ENCODE measurements around the gene ZKSCAN2.

The ZKSCAN2 gene

GRCh38 chr16:25224731-25225319 lies 32.8 kb downstream of the ZKSCAN2 start:
- DNase-seq (ENCODE audit: low read depth in 3 of 3), result no peak

DNA sequence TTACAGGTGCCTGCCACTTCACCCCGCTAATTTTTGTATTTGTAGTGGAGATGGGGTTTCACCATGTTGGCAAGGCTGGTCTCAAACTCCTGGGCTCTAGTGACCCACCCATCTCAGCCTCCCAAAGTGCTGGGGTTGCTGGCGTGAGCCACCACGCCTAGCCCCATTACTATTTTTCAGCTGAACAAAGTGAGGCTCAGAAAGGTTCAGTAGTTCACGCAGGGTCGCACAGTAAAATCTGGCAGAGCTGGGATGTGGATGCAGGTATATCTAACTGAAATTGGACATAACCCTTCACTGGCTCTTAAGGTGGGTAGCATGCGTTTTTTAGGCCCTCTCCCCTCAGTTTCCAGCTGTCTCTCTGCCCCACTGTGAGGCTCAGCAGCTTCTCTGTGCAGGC lies 33.7 kb downstream of the ZKSCAN2 start:
- no peak for DNase-seq (ENCODE audit: low read depth in 3 of 3)

DNA sequence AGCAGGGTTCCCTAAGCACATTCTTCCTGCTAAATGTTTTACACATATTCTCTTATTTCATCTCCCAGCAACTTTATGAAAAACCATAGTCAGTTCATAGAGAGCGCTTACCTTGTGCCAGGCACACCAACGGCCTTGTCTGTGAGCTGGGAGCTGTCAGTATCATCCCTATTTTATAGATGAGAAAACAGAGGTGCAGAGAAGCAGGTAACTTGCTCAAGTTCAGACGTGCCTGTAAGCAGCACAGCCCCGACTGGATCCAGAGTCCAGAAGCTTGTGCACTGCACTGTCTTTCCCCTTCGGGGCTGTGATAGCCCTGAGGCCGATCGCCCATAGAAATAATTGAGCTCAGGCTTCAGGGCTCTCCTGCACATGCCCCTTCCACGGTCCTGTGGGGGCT lies 34.7 kb downstream of the ZKSCAN2 start:
- DNase-seq (ENCODE audit: low read depth in 3 of 3), result no peak

DNA sequence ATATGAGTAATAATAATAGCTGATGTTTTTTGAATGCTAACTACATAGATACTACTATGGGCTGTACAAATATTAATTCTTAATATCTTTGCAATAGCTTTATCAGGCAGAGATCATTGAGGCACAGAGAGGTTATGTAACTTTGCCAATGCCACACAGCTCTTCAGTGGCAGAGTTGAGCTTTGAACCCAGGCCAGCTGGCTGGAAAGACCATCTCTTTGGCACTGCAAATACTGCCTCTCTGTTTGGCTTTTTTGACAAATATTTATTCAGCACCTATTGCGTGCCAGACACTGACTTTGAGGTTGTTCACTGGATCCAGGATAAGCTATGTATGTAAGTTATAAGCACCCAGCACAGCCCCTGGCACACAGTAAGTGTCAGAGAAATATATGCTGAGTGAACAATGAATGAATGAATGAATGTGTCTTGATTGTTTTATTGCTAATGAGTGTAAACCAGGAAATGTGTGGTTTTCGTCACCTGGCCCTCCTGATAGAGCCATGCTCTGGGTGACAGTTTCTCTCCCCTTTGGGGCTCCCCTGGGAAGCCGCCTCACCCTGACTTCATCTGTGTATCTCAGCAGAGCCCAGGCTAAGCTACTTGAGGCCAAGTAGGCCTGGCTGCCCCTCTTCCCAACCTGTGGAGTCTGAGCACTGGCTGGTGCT lies 38.4 kb downstream of the ZKSCAN2 start:
- DNase-seq (ENCODE audit: low read depth in 3 of 3), result no peak

- DNase-seq (ENCODE audit: low read depth in 3 of 3), result no peak
Observed at GRCh38 chr16:25217921-25218320, 39.7 kb downstream of the ZKSCAN2 start.

DNA sequence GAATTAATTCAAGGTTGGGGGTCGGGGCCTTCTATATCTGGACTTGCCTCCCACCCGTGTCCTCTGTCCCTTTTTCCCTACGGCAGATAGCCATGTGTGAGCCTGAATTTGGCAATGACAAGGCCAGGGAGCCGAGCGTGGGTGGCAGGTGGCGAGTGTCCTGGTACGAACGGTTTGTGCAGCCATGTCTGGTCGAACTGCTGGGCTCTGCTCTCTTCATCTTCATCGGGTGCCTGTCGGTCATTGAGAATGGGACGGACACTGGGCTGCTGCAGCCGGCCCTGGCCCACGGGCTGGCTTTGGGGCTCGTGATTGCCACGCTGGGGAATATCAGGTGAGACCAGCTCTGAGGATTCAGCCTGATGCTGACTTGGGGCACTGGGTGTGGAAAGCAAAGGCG lies 40.5 kb downstream of the ZKSCAN2 start:
- no peak for DNase-seq (ENCODE audit: low read depth in 3 of 3)

GRCh38 chr16:25213709-25214397 lies 43.8 kb downstream of the ZKSCAN2 start:
- no peak for DNase-seq (ENCODE audit: low read depth in 3 of 3)

DNA sequence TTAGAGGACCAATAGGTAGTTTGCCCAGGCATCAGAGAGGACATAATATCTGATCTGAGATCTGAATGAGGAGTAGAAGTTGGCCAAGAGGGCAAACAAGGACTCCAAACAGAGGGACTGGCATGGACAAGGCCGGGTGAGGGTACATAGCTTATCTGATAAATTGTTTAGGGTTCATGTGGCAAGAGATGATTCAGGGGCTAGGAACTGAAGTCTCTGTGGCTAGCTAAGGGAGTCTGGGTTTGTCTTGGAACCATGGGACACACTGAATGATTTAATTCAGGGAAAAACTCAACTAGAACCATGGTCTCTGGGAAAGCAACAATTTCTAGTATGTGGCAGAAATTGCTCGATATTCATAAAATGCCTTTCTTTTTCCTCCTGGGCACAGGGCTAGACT lies 45.0 kb downstream of the ZKSCAN2 start:
- no peak for DNase-seq (ENCODE audit: low read depth in 3 of 3)

DNA sequence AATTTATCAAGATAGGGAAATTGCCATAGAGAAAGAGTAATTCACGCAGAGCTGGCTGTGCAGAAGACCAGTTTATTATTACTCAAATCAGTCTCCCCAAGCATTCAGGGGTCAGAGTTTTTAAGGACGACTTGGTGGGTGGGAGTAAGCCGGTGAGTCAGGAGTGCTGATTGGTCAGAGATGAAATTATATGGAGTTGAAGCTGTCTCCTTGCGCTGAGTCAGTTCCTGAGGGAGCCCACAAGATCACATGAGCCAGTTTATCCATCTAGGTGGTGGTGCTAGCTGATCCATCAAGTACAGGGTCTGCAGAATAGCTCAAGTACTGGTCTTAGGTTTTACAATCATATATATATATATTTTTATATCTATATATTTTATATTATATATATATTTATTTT lies 46.9 kb downstream of the ZKSCAN2 start:
- DNase-seq (ENCODE audit: low read depth in 3 of 3), result peak in 1 of 3 experiments; percentile 4

DNA sequence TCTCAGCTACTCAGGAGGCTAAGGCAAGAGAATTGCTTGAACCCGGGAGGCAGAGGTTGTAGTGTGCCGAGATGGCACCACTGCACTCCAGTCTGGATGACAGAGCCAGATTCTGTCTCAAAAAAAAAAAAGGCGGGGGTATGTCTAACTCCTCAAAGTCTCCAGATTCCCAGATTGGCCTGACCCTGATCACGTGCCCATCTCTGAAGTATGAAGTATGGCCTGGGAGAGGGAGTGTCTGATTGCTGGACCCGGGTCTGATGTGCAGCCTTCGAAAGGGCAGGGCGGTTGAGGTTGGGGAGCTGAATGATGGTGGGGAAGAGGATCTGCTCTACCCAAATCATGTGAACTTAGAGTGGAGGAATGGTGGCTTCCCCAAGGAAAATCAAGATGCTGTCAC lies 58.2 kb downstream of the ZKSCAN2 start:
- no peak for DNase-seq (ENCODE audit: low read depth in 3 of 3)

DNA sequence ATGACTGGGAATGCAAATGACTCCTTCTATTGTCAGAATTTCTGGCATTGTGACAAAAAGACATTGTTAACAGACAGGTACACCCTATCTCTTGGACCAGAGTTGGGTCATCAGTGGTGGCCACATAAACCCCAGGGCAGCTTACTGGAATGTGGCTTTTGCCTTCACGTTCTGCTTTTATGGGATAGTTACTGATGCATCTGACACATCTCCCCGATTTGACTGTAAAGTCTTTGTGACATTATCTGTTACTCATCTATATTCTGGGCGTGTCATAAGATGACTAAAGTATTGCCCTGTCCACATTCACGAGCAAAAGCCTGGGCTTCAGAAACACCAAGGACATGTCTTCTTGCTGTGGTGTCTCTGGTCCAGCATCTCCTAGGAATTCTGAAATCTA lies 59.6 kb downstream of the ZKSCAN2 start:
- no peak for DNase-seq (ENCODE audit: low read depth in 3 of 3)

- no peak for DNase-seq (ENCODE audit: low read depth in 3 of 3)
Observed at GRCh38 chr16:25194273-25194878, 63.3 kb downstream of the ZKSCAN2 start.

DNA sequence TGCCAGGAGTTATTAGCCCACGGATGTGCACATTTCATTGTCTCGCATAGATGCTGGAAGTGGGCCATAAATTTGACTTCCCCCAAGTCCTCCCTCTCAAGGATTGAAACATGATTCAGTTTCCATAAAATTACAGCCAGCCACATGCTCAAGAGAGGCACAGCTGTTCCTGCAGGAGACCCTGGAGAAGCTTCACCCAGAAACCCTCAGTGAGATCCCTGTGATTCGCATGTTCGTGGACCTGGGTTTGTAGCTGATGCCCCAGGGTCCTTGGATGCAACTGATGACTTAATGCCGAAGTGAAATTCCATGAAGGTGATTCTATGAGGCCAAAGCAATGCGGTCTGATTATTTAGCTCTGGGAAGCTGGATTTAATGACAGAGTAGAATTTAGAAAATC lies 65.5 kb downstream of the ZKSCAN2 start:
- DNase-seq (ENCODE audit: low read depth in 3 of 3), result no peak

- no peak for DNase-seq (ENCODE audit: low read depth in 3 of 3)
Observed at GRCh38 chr16:25189305-25189704, 68.3 kb downstream of the ZKSCAN2 start.

- DNase-seq (ENCODE audit: low read depth in 3 of 3), result no peak
Observed at GRCh38 chr16:25187491-25187795, 70.2 kb downstream of the ZKSCAN2 start.
